ENCODE results near the gene RFX6. TPM values are rescaled to one million over a fixed set of nuclear protein-coding genes. Genes with fewer than 3 reads are reported as not detected.
A peak's percentile ranks its signal among the peaks of the same experiment; 100 is the strongest.

The RFX6 gene
- total RNA-seq, 1 experiment from 2014 or later: not detected

- BruUV-seq (replicated peaks): no TSS peak
- ATAC-seq: no peak
- Histone ChIP-seq H3K9ac (ENCODE audit: low read length) (no peak overlapping the region), H2AFZ (ENCODE audit: low read depth, low read length, poor library complexity, severe bottlenecking) (no peak overlapping the region), H3K4me2 (ENCODE audit: low read length) (no peak overlapping the region), H3K79me2 (ENCODE audit: insufficient read depth, low read length) (no peaks in the 10 kb centered on the region), H3K27ac (ENCODE audit: low read depth, low read length) (no peak overlapping the region), H3K27me3 (ENCODE audit: insufficient read depth, low read length) (no peaks in the 10 kb centered on the region), H4K20me1 (ENCODE audit: insufficient read depth) (no peaks in the 10 kb centered on the region), H3K36me3 (ENCODE audit: control insufficient read depth in 1 of 2, insufficient read depth in 2 of 2, low read length in 2 of 2) (no peaks in the 10 kb centered on the region), H3K4me1 (ENCODE audit: control insufficient read depth in 1 of 2, insufficient read depth in 2 of 2, low read length in 2 of 2) (no peaks in the 10 kb centered on the region), H3K9me3 (ENCODE audit: control insufficient read depth in 1 of 2, insufficient read depth in 1 of 2, low read depth in 1 of 2, low read length in 2 of 2) (no peaks in the 10 kb centered on the region), H3K4me3 (replicated peaks in 1 of 2; ENCODE audit: low read depth in 1 of 2, low read length in 2 of 2) (no peak overlapping the region), H3K9me2 (ENCODE audit: insufficient read depth) (no peaks in the 10 kb centered on the region)
- RAD21 ChIA-PET (ENCODE audit: low non-redundant PET in 1 of 2, low total read pairs in 2 of 2, uncharacterized antibody in 2 of 2, unreplicated experiment in 2 of 2): no interaction called here
- CTCF ChIA-PET: no interaction called here
- no peak for TF ChIP-seq TCF7L2 (IDR thresholded peaks at IDR 0.05; ENCODE audit: borderline replicate concordance, extremely low read depth, insufficient read depth, insufficient read length)
- TF ChIP-seq YY1 (IDR thresholded peaks at IDR 0.05; ENCODE audit: extremely low read depth, insufficient replicate concordance, low read depth, low read length): no peak
- no peak for TF ChIP-seq CEBPB (IDR thresholded peaks at IDR 0.05; ENCODE audit: low read depth)
- no peak for TF ChIP-seq ZFX (IDR thresholded peaks at IDR 0.05)
- no peak for TF ChIP-seq ELF1 (IDR thresholded peaks at IDR 0.05; ENCODE audit: borderline replicate concordance, low read depth)
- no peak for TF ChIP-seq RAD21 (IDR thresholded peaks at IDR 0.05; ENCODE audit: low read depth)
- TF ChIP-seq POLR2A (IDR thresholded peaks at IDR 0.05; ENCODE audit: borderline replicate concordance, extremely low read depth, insufficient read depth, insufficient read length): no peak
- no peak for DNase-seq (ENCODE audit: low read depth, low spot score)
- intact Hi-C loops (cut with micrococcal nuclease): loop anchor here (5.0 kb wide), 1 partner anchor 750 kb away; no protein-coding TSS in a partner anchor
- POLR2A ChIA-PET: no interaction called here
These were observed 89.9 kb downstream of the RFX6 start for GRCh38 chr6:116966675-116967576.

DNA sequence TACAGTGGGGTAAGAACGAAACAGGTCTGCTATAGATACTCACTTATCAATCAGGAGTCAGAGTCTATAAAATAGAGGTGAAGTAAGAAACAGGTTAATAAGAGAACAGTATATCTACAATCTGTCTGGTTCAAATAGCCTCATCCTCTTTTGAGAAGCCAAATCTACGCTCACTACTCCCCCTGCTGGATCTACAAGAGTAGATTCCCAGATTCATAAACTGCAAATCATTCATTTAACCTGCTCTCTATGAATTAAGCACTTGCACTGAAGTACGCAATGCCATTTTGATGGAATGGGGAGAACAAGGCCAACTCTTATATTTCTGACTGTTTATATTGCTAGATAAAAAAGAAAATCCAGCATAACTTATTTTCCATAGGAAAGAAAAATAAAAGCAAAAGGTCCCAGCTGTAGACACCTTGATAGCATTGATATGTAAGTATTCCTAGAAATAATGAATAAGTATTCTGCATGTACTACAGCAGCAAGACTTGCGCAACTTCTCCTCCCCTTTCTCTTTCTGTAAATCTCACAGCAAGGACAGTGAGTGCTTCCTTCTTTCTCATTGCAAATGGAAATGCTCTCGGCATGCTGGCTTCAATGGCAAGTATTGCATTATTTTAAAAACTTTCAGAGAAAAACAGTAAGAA is 92.3 kb downstream of the RFX6 start:
- H4K20me1 ChIP-seq (ENCODE audit: insufficient read depth): no peaks in the 10 kb centered on the region
- peak; percentile 57 for DNase-seq (ENCODE audit: low read depth, low spot score)
- POLR2A ChIA-PET: no interaction called here
- no TSS peak for BruUV-seq (replicated peaks)
- H3K4me2 ChIP-seq (ENCODE audit: low read length): no peak overlapping the region
- H3K27ac ChIP-seq (ENCODE audit: low read depth, low read length): no peak overlapping the region
- peak; percentile 84 for ATAC-seq
- intact Hi-C loops (cut with micrococcal nuclease): loop anchor here (1.0 to 5.0 kb wide), 3 partner anchors 88 to 752 kb away; no protein-coding TSS in a partner anchor
- RAD21 ChIA-PET (ENCODE audit: low non-redundant PET in 1 of 2, low total read pairs in 2 of 2, uncharacterized antibody in 2 of 2, unreplicated experiment in 2 of 2): interaction anchor here in 1 of 2 experiments (2.0 kb wide), 1 partner anchor 88 kb away, joined by 7 read pairs; no protein-coding TSS in a partner anchor
- no peaks in the 10 kb centered on the region for H3K4me1 ChIP-seq (ENCODE audit: control insufficient read depth in 1 of 2, insufficient read depth in 2 of 2, low read length in 2 of 2)
- no peak overlapping the region for H3K4me3 ChIP-seq (replicated peaks in 1 of 2; ENCODE audit: low read depth in 1 of 2, low read length in 2 of 2)
- H2AFZ ChIP-seq (ENCODE audit: low read depth, low read length, poor library complexity, severe bottlenecking): no peak overlapping the region
- no peaks in the 10 kb centered on the region for H3K9me2 ChIP-seq (ENCODE audit: insufficient read depth)
- H3K27me3 ChIP-seq (ENCODE audit: insufficient read depth, low read length): no peaks in the 10 kb centered on the region
- no peak for TF ChIP-seq EZH2phosphoT487 (IDR thresholded peaks at IDR 0.05; ENCODE audit: borderline replicate concordance)
- peak; percentile 69 for TF ChIP-seq RAD21 (IDR thresholded peaks at IDR 0.05; ENCODE audit: low read depth)
- peak; percentile 63 to 80 (median 73); a peak in 4 of 6 replicates for TF ChIP-seq CTCF (IDR thresholded peaks at IDR 0.05 in 2 of 3, conservative IDR thresholded peaks at IDR 0.05 in 1 of 3; ENCODE audit: borderline replicate concordance in 1 of 3, insufficient read depth in 1 of 3, low read depth in 2 of 3, low read length in 2 of 3)
- TF ChIP-seq ZFX (IDR thresholded peaks at IDR 0.05): no peak
- H3K36me3 ChIP-seq (ENCODE audit: control insufficient read depth in 1 of 2, insufficient read depth in 2 of 2, low read length in 2 of 2): no peaks in the 10 kb centered on the region
- H3K79me2 ChIP-seq (ENCODE audit: insufficient read depth, low read length): no peaks in the 10 kb centered on the region
- no peaks in the 10 kb centered on the region for H3K9me3 ChIP-seq (ENCODE audit: control insufficient read depth in 1 of 2, insufficient read depth in 1 of 2, low read depth in 1 of 2, low read length in 2 of 2)
- CTCF ChIA-PET: interaction anchor here (1.0 to 2.5 kb wide), 7 partner anchors 31 to 190 kb away, joined by 3 to 27 read pairs (median 4); no protein-coding TSS in a partner anchor
- H3K9ac ChIP-seq (ENCODE audit: low read length): no peak overlapping the region

All from HCT116 (cell line).